Mesendoderm (in vitro differentiated cells): ENCODE results near the gene POLR1C.

ENCODE experiments used
- DNase-seq: peaks from one replicate; pipeline ENCODE4 v3.0.0; 2013
- H2AK5ac ChIP-seq: 2 replicates; pipeline ENCODE4 v1.6.1; 2013; ENCODE audit warnings: low read length, inconsistent platforms
- H2BK120ac ChIP-seq: 2 replicates; pipeline ENCODE4 v1.6.1; 2013; ENCODE audit warnings: low read depth, mild to moderate bottlenecking, low read length, moderate library complexity, mixed read lengths
- H2BK15ac ChIP-seq: replicated peaks from 2 replicates; pipeline ENCODE4 v1.6.1; 2013; ENCODE audit warnings: low read depth, mild to moderate bottlenecking, moderate library complexity
- H2BK5ac ChIP-seq: 2 replicates; pipeline ENCODE4 v1.6.1; 2013; ENCODE audit warnings: low read length, inconsistent platforms
- H3K18ac ChIP-seq: 2 replicates; pipeline ENCODE4 v1.6.1; 2013; ENCODE audit warnings: mild to moderate bottlenecking, low read length, mixed read lengths
- H3K23ac ChIP-seq: one replicate; pipeline ENCODE4 v1.6.1; 2013; ENCODE audit warnings: low read length
- H3K27ac ChIP-seq: 2 replicates; pipeline ENCODE4 v1.5.1; 2013; ENCODE audit warnings: low read depth, mild to moderate bottlenecking, inconsistent platforms, low read length, moderate library complexity
- H3K27me3 ChIP-seq: 2 replicates; pipeline ENCODE4 v1.6.1; 2013; ENCODE audit warnings: low read length, control low read depth, mild to moderate bottlenecking, inconsistent platforms; ENCODE audit not compliant: insufficient read depth, poor library complexity
- H3K36me3 ChIP-seq: 2 replicates; pipeline ENCODE4 v1.6.1; 2013; ENCODE audit warnings: low read length, inconsistent platforms; ENCODE audit not compliant: control insufficient read depth, insufficient read depth
- H3K4ac ChIP-seq: one replicate; pipeline ENCODE4 v1.6.1; 2013; ENCODE audit warnings: low read depth, mild to moderate bottlenecking, low read length, moderate library complexity
- H3K4me1 ChIP-seq: 2 replicates; pipeline ENCODE4 v1.6.1; 2013; ENCODE audit warnings: low read depth, low read length, inconsistent platforms; ENCODE audit not compliant: control insufficient read depth
- H3K4me2 ChIP-seq: 2 replicates; pipeline ENCODE4 v1.6.1; 2013; ENCODE audit warnings: low read length
- H3K4me3 ChIP-seq: 2 replicates; pipeline ENCODE4 v1.5.1; 2013; ENCODE audit warnings: mild to moderate bottlenecking, low read length
- H3K56ac ChIP-seq: one replicate; pipeline ENCODE4 v1.6.1; 2013; ENCODE audit warnings: low read length
- H3K79me1 ChIP-seq: 2 replicates; pipeline ENCODE4 v1.6.1; 2013; ENCODE audit warnings: low read length, inconsistent platforms
- H3K79me2 ChIP-seq: 2 replicates; pipeline ENCODE4 v1.6.1; 2013; ENCODE audit warnings: mild to moderate bottlenecking, low read length; ENCODE audit not compliant: control insufficient read depth, insufficient read depth
- H3K9ac ChIP-seq: 2 replicates; pipeline ENCODE4 v1.6.1; 2013; ENCODE audit warnings: low read length, inconsistent platforms
- H4K5ac ChIP-seq: one replicate; pipeline ENCODE4 v1.6.1; 2013; ENCODE audit warnings: low read length
- H4K8ac ChIP-seq: one replicate; pipeline ENCODE4 v1.6.1; 2013; ENCODE audit warnings: low read depth, mild to moderate bottlenecking, control low read depth, low read length, moderate library complexity
- WGBS: extraction: QIAGEN DNeasy Blood & Tissue Kit; methylation state at CpG from one replicate; pipeline ENCODE4 v1.1.7; 2013; ENCODE audit warnings: low lambda C conversion rate, missing lambda C conversion rate; ENCODE audit not compliant: insufficient coverage; ENCODE audit errors: extremely low coverage; 5-methylcytosine and 5-hydroxymethylcytosine counted together

The POLR1C gene

DNA sequence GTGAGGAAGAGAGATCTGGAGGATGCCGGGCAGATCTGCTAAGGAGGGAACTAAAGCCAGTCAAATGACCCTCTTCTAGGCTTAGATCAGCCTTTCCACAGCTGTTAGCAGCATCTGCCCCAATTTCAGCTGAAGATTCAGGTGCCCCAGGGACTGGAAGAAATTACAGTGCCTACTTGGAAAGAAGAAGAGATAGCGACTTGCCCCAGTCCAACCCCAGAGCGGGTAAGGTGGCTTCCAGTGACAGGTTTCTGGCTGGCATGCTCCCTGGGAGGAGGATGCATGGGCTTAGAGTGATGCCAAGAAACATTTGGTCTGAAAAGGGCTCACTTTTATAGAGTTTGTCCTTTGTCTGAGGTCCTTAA lies 38.9 kb upstream of the POLR1C start:
- no peak overlapping the region for H2BK5ac ChIP-seq
- peaks cover 21% of the 10 kb centered on the region for H3K79me1 ChIP-seq
- H4K8ac ChIP-seq = no peak overlapping the region
- H2BK15ac ChIP-seq = no peak overlapping the region
- no peak overlapping the region for H3K18ac ChIP-seq
- H3K4ac ChIP-seq = peak overlapping the region; percentile 97
- peaks cover 9% of the 10 kb centered on the region for H3K4me1 ChIP-seq
- peaks cover 23% of the 10 kb centered on the region for H3K79me2 ChIP-seq
- H4K5ac ChIP-seq = no peak overlapping the region
- H3K4me3 ChIP-seq = peak overlapping the region; percentile 83
- peak overlapping the region; percentile 95 for H3K56ac ChIP-seq
- H3K36me3 ChIP-seq = no peaks in the 10 kb centered on the region
- no CpG with 5 or more reads among the region's 3 CpGs for WGBS
- no peak overlapping the region for H2BK120ac ChIP-seq
- no peaks in the 10 kb centered on the region for H3K27me3 ChIP-seq
- no peak overlapping the region for H2AK5ac ChIP-seq
- no peak overlapping the region for H3K27ac ChIP-seq
- H3K23ac ChIP-seq = no peak overlapping the region
- peak overlapping the region; percentile 96 for H3K4me2 ChIP-seq
- H3K9ac ChIP-seq = peak overlapping the region; percentile 79
- no peak for DNase-seq

DNA sequence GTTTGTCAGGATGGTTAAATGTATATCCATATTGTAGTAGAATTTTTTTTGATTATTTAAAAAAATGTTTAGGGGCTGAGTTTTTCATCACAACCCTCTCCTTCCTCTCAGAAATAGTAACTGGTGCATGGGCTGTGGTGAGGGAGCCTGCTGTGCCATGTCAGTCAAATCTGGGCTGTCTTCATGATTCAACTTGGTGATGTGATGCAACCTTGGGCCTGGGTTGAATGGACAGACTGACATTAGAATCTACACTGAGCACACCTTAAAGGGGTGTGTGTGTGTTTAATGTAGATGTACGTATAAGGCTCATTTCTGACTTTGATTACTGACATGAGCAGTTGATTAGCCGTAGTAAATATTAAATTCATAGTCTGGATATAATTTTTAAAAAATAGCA lies 35.8 kb upstream of the POLR1C start:
- Histone ChIP-seq H2BK15ac (no peak overlapping the region), H3K4me1 (peaks cover 9% of the 10 kb centered on the region), H3K27me3 (no peaks in the 10 kb centered on the region), H3K23ac (no peak overlapping the region), H3K79me2 (peaks cover 31% of the 10 kb centered on the region), H3K4me3 (no peak overlapping the region), H4K8ac (no peak overlapping the region), H3K27ac (no peak overlapping the region), H3K18ac (no peak overlapping the region), H3K4me2 (no peak overlapping the region), H3K9ac (no peak overlapping the region), H2BK5ac (no peak overlapping the region), H3K79me1 (peaks cover 32% of the 10 kb centered on the region), H3K56ac (no peak overlapping the region), H3K4ac (no peak overlapping the region), H2BK120ac (no peak overlapping the region), H2AK5ac (no peak overlapping the region), H3K36me3 (peaks cover 2% of the 10 kb centered on the region), H4K5ac (no peak overlapping the region)
- DNase-seq = peak; percentile 53
- WGBS = no CpG with 5 or more reads among the region's 2 CpGs

DNA sequence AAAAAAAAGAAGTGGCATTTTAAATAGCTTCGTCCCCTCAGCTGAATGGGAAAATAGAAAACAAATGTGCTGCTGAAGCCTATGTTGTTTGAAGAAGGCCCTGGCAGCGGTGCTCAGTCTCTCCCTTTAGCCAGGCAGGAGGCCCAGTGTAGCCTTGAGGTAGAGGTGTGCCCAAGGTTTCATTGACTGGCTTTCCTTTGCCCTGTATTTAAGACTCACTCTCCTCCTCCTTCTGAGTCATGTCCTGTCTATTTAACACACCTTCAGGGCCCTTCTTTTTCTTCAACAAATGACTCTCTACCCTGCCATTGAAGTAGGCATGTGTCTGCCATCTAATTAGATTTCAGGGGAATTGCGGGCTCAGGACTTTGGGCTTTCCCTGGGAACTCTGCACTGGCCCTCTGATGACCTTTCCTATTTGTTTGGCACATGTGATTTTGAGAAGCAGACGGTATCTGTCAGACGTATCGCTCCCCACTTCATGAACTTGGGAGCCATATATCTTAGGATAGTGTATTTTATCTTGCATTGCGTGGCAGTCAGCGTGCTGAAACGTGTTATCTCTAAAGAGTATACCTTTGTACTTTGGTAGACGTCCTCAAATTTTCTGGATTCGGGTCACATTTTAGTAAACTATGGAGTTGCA lies 35.2 kb upstream of the POLR1C start:
- Histone ChIP-seq H3K4me2 (no peak overlapping the region), H3K79me2 (peaks cover 33% of the 10 kb centered on the region), H3K18ac (no peak overlapping the region), H2AK5ac (no peak overlapping the region), H3K4ac (no peak overlapping the region), H3K27ac (no peak overlapping the region), H3K4me3 (no peak overlapping the region), H2BK15ac (no peak overlapping the region), H3K79me1 (peaks cover 35% of the 10 kb centered on the region), H2BK5ac (no peak overlapping the region), H3K27me3 (no peaks in the 10 kb centered on the region), H3K56ac (no peak overlapping the region), H3K36me3 (peaks cover 2% of the 10 kb centered on the region), H3K4me1 (peaks cover 9% of the 10 kb centered on the region), H4K5ac (no peak overlapping the region), H3K9ac (no peak overlapping the region), H4K8ac (no peak overlapping the region), H3K23ac (no peak overlapping the region), H2BK120ac (no peak overlapping the region)
- DNase-seq = peak; percentile 77
- no CpG with 5 or more reads among the region's 11 CpGs for WGBS

DNA sequence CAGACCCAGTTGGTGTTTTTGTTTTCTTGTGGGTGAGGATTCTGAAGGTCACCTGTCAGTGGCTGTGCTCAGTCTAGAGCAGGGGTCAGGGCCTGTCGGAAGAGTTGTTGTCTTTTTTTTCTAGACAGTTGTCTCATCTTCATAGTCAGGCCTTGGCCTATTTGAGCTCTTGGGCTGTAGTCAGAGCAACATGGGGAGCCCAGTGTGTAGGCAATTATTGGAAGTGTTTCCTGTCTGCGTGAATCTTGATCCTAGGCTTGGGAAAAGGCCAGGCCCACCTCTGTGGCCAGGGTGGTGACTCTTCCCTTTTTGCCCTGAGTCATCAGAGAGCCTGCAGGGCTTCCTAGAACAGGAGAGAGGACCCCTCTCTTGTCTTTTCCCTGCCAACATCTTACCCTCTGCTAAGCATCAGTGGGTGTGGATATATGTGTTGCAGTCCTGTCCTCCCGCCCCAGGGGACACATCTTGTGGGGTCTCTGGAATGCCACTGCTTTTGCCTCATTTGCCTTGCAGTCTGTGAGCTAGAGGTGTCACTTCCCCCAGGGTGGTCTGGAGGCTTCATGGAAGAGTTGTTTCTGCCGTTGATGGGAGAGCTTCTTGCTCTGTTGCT lies 28.1 kb upstream of the POLR1C start:
- H2BK5ac ChIP-seq = no peak overlapping the region
- H3K4me3 ChIP-seq = no peak overlapping the region
- no peak overlapping the region for H2BK120ac ChIP-seq
- H3K56ac ChIP-seq = no peak overlapping the region
- H4K5ac ChIP-seq = no peak overlapping the region
- WGBS = no CpG with 5 or more reads among the region's 4 CpGs
- no peak overlapping the region for H3K18ac ChIP-seq
- no peak overlapping the region for H3K27ac ChIP-seq
- H2AK5ac ChIP-seq = no peak overlapping the region
- DNase-seq = no peak
- H3K27me3 ChIP-seq = no peaks in the 10 kb centered on the region
- no peak overlapping the region for H4K8ac ChIP-seq
- no peak overlapping the region for H2BK15ac ChIP-seq
- H3K23ac ChIP-seq = no peak overlapping the region
- peaks cover 21% of the 10 kb centered on the region for H3K79me2 ChIP-seq
- peaks cover 2% of the 10 kb centered on the region for H3K36me3 ChIP-seq
- no peak overlapping the region for H3K9ac ChIP-seq
- H3K4me1 ChIP-seq = no peaks in the 10 kb centered on the region
- no peak overlapping the region for H3K4ac ChIP-seq
- no peak overlapping the region for H3K4me2 ChIP-seq
- H3K79me1 ChIP-seq = peaks cover 30% of the 10 kb centered on the region

DNA sequence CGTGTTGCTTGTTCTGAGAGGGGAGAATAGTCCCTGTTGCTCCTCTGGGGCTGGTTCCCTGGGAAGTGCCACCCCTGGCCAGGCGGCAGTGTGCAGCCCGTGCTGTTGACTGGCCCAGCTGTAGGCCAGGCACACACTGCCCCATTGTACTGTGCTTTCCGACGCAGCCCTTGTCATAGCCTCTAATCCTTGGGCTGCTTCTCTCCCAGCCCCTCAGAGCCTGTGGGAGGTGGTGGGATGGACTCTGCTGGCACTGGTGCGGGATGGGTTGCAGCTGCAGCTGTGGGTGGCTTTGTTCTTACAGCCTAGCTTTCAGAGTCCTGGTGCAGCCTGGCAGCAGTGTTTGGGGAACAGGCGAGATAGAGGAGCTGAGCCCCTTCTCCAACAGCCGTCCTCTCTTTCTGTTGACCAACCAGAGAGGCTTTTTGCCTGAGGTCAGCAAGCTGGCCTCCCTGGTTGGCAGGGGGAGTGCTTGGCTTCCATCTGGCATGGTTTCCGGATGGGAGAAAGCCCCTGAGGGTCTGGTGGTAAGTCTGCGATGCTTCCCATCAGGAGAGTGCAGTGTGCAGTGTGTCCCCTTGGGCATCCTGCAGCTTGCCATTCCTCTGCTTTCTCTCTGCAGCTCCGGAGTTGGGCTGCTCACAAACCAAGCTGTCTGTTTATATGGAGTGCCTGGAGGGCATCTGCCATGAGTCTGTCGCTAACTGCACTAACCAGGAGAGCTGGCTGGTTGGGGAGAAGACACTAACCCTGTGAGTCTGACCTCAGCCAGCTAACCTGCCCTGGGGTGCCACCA lies 27.4 kb upstream of the POLR1C start:
- Histone ChIP-seq H2AK5ac (no peak overlapping the region), H2BK120ac (no peak overlapping the region), H2BK15ac (no peak overlapping the region), H3K4me1 (no peaks in the 10 kb centered on the region), H3K27me3 (no peaks in the 10 kb centered on the region), H3K4me2 (no peak overlapping the region), H4K8ac (no peak overlapping the region), H3K23ac (no peak overlapping the region), H3K18ac (no peak overlapping the region), H3K9ac (no peak overlapping the region), H3K4me3 (no peak overlapping the region), H3K79me2 (peaks cover 24% of the 10 kb centered on the region), H3K4ac (no peak overlapping the region), H3K56ac (no peak overlapping the region), H2BK5ac (no peak overlapping the region), H3K79me1 (peaks cover 34% of the 10 kb centered on the region), H3K27ac (no peak overlapping the region), H4K5ac (no peak overlapping the region), H3K36me3 (peaks cover 2% of the 10 kb centered on the region)
- no peak for DNase-seq
- WGBS = no CpG with 5 or more reads among the region's 12 CpGs
